ENCODE data around the gene ADCK1. TPM values are rescaled to one million over a fixed set of nuclear protein-coding genes. Genes with fewer than 3 reads are reported as not detected.

ADCK1 gene
- total RNA-seq, 1 experiment from 2014 or later: 11.4 TPM

DNA sequence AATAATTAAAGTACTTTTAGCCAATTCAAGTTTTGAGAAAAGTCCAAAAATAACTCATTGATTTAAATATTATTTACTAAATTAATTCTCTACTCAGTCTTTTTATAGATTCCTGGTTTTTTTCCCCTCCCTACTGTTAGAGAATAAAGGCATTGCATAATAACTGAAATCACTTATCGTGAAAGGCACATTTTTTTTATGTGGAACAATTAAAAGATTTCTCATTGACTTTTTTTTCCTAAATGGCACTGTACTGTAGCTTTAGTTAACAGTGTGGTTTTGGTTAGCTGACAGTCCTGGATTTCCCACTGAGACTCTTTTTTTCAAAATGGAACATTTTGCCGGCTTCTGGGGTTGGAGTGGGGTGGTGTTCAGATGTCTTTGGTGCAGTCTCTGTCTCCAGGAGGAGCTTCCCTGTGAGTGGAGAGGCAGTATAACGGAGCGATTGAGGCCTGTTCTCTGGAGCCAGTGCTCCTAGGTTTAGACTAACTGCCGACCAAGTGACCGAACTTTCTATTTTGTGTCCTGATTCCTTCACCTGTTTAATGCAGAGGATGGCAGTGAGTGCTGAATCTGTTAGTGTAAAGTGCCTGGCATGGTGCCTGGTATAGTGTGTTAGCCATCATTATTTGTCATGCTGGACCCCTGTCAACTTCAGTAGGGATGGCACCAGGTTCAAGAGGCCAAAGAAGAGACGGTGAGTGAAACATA lies 117.7 kb downstream of the ADCK1 start:
- ATAC-seq (no peak), DNase-seq (ENCODE audit: low spot score) (no peak)
- no peaks in the 10 kb centered on the region for H3K27me3 Mint-ChIP-seq (ENCODE audit: low read depth)
- H3K9me3 Mint-ChIP-seq: peaks cover 9% of the 10 kb centered on the region
- TF ChIP-seq CBFB (CRISPR knock-in tag; IDR thresholded peaks at IDR 0.05; ENCODE audit: low read depth): no peak
- no peak for TF ChIP-seq RORB (CRISPR knock-in tag; IDR thresholded peaks at IDR 0.05)
- TF ChIP-seq, protein P1, sequence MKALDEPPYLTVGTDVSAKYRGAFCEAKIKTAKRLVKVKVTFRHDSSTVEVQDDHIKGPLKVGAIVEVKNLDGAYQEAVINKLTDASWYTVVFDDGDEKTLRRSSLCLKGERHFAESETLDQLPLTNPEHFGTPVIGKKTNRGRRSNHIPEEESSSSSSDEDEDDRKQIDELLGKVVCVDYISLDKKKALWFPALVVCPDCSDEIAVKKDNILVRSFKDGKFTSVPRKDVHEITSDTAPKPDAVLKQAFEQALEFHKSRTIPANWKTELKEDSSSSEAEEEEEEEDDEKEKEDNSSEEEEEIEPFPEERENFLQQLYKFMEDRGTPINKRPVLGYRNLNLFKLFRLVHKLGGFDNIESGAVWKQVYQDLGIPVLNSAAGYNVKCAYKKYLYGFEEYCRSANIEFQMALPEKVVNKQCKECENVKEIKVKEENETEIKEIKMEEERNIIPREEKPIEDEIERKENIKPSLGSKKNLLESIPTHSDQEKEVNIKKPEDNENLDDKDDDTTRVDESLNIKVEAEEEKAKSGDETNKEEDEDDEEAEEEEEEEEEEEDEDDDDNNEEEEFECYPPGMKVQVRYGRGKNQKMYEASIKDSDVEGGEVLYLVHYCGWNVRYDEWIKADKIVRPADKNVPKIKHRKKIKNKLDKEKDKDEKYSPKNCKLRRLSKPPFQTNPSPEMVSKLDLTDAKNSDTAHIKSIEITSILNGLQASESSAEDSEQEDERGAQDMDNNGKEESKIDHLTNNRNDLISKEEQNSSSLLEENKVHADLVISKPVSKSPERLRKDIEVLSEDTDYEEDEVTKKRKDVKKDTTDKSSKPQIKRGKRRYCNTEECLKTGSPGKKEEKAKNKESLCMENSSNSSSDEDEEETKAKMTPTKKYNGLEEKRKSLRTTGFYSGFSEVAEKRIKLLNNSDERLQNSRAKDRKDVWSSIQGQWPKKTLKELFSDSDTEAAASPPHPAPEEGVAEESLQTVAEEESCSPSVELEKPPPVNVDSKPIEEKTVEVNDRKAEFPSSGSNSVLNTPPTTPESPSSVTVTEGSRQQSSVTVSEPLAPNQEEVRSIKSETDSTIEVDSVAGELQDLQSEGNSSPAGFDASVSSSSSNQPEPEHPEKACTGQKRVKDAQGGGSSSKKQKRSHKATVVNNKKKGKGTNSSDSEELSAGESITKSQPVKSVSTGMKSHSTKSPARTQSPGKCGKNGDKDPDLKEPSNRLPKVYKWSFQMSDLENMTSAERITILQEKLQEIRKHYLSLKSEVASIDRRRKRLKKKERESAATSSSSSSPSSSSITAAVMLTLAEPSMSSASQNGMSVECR (CRISPR knock-in tag; IDR thresholded peaks at IDR 0.05; ENCODE audit: borderline replicate concordance): no peak
- no peak for TF ChIP-seq GABPB1 (CRISPR knock-in tag; IDR thresholded peaks at IDR 0.05)
- no peak for TF ChIP-seq ETV6 (CRISPR knock-in tag; IDR thresholded peaks at IDR 0.05)
- POLR2A ChIA-PET: no interaction called here
- peaks cover 4% of the 10 kb centered on the region; the same call in 1 of the 2 replicates for H3K36me3 Mint-ChIP-seq
- H3K4me1 Mint-ChIP-seq: peaks cover 13% of the 10 kb centered on the region
- H3K27ac Mint-ChIP-seq: no peak overlapping the region
- no peak overlapping the region for H3K4me3 Mint-ChIP-seq
- CTCF ChIA-PET: interaction anchor here (1.4 kb wide), 1 partner anchor 56 kb away, joined by 4 read pairs; no protein-coding TSS in a partner anchor

GRCh38 chr14:77918448-77918847 lies 118.5 kb downstream of the ADCK1 start:
- Mint-ChIP-seq H3K4me3 (no peak overlapping the region), H3K27ac (no peak overlapping the region), H3K4me1 (peaks cover 5% of the 10 kb centered on the region), H3K36me3 (peaks cover 4% of the 10 kb centered on the region; the same call in 1 of the 2 replicates), H3K27me3 (ENCODE audit: low read depth) (no peaks in the 10 kb centered on the region), H3K9me3 (peaks cover 13% of the 10 kb centered on the region)
- ChIA-PET CTCF (no interaction called here), POLR2A (no interaction called here)
- DNase-seq (ENCODE audit: low spot score): no peak
- ATAC-seq: no peak
- TF ChIP-seq ZNF219 (CRISPR knock-in tag; IDR thresholded peaks at IDR 0.05; ENCODE audit: borderline replicate concordance) (no peak), PREB (CRISPR knock-in tag; IDR thresholded peaks at IDR 0.05; ENCODE audit: borderline replicate concordance) (no peak), ZNF396 (CRISPR knock-in tag; IDR thresholded peaks at IDR 0.05; ENCODE audit: borderline replicate concordance) (no peak), CREM (CRISPR knock-in tag; IDR thresholded peaks at IDR 0.05) (no peak), ATF3 (CRISPR knock-in tag; conservative IDR thresholded peaks at IDR 0.05) (no peak), CTCF (IDR thresholded peaks at IDR 0.05) (no peak), GTF2I (CRISPR knock-in tag; conservative IDR thresholded peaks at IDR 0.05) (no peak), TEAD4 (CRISPR knock-in tag; IDR thresholded peaks at IDR 0.05) (no peak)
- TF ChIP-seq, protein P2, sequence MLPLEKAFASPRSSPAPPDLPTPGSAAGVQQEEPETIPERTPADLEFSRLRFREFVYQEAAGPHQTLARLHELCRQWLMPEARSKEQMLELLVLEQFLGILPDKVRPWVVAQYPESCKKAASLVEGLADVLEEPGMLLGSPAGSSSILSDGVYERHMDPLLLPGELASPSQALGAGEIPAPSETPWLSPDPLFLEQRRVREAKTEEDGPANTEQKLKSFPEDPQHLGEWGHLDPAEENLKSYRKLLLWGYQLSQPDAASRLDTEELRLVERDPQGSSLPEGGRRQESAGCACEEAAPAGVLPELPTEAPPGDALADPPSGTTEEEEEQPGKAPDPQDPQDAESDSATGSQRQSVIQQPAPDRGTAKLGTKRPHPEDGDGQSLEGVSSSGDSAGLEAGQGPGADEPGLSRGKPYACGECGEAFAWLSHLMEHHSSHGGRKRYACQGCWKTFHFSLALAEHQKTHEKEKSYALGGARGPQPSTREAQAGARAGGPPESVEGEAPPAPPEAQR (CRISPR knock-in tag; IDR thresholded peaks at IDR 0.05): no peak
- TF ChIP-seq, protein P3, sequence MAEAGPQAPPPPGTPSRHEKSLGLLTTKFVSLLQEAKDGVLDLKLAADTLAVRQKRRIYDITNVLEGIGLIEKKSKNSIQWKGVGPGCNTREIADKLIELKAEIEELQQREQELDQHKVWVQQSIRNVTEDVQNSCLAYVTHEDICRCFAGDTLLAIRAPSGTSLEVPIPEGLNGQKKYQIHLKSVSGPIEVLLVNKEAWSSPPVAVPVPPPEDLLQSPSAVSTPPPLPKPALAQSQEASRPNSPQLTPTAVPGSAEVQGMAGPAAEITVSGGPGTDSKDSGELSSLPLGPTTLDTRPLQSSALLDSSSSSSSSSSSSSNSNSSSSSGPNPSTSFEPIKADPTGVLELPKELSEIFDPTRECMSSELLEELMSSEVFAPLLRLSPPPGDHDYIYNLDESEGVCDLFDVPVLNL (CRISPR knock-in tag; IDR thresholded peaks at IDR 0.05; ENCODE audit: borderline replicate concordance, low read depth): no peak
- TF ChIP-seq, protein P4, sequence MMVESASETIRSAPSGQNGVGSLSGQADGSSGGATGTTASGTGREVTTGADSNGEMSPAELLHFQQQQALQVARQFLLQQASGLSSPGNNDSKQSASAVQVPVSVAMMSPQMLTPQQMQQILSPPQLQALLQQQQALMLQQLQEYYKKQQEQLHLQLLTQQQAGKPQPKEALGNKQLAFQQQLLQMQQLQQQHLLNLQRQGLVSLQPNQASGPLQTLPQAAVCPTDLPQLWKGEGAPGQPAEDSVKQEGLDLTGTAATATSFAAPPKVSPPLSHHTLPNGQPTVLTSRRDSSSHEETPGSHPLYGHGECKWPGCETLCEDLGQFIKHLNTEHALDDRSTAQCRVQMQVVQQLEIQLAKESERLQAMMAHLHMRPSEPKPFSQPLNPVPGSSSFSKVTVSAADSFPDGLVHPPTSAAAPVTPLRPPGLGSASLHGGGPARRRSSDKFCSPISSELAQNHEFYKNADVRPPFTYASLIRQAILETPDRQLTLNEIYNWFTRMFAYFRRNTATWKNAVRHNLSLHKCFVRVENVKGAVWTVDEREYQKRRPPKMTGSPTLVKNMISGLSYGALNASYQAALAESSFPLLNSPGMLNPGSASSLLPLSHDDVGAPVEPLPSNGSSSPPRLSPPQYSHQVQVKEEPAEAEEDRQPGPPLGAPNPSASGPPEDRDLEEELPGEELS (CRISPR knock-in tag; IDR thresholded peaks at IDR 0.05): no peak
- TF ChIP-seq, protein P5, sequence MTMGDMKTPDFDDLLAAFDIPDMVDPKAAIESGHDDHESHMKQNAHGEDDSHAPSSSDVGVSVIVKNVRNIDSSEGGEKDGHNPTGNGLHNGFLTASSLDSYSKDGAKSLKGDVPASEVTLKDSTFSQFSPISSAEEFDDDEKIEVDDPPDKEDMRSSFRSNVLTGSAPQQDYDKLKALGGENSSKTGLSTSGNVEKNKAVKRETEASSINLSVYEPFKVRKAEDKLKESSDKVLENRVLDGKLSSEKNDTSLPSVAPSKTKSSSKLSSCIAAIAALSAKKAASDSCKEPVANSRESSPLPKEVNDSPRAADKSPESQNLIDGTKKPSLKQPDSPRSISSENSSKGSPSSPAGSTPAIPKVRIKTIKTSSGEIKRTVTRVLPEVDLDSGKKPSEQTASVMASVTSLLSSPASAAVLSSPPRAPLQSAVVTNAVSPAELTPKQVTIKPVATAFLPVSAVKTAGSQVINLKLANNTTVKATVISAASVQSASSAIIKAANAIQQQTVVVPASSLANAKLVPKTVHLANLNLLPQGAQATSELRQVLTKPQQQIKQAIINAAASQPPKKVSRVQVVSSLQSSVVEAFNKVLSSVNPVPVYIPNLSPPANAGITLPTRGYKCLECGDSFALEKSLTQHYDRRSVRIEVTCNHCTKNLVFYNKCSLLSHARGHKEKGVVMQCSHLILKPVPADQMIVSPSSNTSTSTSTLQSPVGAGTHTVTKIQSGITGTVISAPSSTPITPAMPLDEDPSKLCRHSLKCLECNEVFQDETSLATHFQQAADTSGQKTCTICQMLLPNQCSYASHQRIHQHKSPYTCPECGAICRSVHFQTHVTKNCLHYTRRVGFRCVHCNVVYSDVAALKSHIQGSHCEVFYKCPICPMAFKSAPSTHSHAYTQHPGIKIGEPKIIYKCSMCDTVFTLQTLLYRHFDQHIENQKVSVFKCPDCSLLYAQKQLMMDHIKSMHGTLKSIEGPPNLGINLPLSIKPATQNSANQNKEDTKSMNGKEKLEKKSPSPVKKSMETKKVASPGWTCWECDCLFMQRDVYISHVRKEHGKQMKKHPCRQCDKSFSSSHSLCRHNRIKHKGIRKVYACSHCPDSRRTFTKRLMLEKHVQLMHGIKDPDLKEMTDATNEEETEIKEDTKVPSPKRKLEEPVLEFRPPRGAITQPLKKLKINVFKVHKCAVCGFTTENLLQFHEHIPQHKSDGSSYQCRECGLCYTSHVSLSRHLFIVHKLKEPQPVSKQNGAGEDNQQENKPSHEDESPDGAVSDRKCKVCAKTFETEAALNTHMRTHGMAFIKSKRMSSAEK (CRISPR knock-in tag; IDR thresholded peaks at IDR 0.05; ENCODE audit: borderline replicate concordance): no peak

Data from WTC11 (cell line).